ENCODE data around the gene SWAP70. TPM values are rescaled to one million over a fixed set of nuclear protein-coding genes. Genes with fewer than 3 reads are reported as not detected.

Gene SWAP70
- total RNA-seq, 2 experiments from 2014 or later = 8.9 to 9.6 TPM

DNA sequence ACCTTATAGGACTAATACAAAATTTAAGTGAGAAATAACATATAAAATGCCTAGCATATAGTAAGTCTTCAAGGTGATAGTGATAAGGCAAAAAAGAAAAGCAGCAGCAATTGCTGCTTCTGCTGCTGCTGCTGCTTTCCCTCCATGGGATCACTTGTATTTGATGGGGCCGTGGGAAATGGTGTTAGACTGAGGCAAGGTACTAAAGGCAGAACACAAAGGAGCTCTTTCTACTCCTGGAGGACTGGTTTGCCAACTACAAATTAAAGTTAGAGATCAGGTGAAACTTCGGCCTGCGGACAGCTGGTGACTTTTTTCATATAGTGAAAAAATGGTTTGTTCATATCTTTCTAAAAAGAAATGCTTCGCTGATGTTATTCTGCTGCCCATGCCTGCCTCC is 46.3 kb downstream of the SWAP70 start:
- no peak overlapping the region for H3K4me3 Mint-ChIP-seq
- TF ChIP-seq, protein P1, sequence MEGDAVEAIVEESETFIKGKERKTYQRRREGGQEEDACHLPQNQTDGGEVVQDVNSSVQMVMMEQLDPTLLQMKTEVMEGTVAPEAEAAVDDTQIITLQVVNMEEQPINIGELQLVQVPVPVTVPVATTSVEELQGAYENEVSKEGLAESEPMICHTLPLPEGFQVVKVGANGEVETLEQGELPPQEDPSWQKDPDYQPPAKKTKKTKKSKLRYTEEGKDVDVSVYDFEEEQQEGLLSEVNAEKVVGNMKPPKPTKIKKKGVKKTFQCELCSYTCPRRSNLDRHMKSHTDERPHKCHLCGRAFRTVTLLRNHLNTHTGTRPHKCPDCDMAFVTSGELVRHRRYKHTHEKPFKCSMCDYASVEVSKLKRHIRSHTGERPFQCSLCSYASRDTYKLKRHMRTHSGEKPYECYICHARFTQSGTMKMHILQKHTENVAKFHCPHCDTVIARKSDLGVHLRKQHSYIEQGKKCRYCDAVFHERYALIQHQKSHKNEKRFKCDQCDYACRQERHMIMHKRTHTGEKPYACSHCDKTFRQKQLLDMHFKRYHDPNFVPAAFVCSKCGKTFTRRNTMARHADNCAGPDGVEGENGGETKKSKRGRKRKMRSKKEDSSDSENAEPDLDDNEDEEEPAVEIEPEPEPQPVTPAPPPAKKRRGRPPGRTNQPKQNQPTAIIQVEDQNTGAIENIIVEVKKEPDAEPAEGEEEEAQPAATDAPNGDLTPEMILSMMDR (IDR thresholded peaks at IDR 0.05) = no peak
- ATAC-seq (no peak), DNase-seq (no peak)
- POLR2A ChIA-PET = no interaction called here
- H3K36me3 Mint-ChIP-seq (ENCODE audit: low read depth) = peaks cover 3% of the 10 kb centered on the region
- no peak overlapping the region for H3K27ac Mint-ChIP-seq
- H3K4me1 Mint-ChIP-seq (ENCODE audit: low read depth) = peaks cover 2% of the 10 kb centered on the region
- intact Hi-C loops (cut with micrococcal nuclease) = no loop called here
- CTCF ChIA-PET = interaction anchor here (0.6 kb wide), 1 partner anchor 38 kb away, joined by 3 read pairs; no protein-coding TSS in a partner anchor
- H3K9me3 Mint-ChIP-seq = no peaks in the 10 kb centered on the region
- H3K27me3 Mint-ChIP-seq = peaks cover 2% of the 10 kb centered on the region

DNA sequence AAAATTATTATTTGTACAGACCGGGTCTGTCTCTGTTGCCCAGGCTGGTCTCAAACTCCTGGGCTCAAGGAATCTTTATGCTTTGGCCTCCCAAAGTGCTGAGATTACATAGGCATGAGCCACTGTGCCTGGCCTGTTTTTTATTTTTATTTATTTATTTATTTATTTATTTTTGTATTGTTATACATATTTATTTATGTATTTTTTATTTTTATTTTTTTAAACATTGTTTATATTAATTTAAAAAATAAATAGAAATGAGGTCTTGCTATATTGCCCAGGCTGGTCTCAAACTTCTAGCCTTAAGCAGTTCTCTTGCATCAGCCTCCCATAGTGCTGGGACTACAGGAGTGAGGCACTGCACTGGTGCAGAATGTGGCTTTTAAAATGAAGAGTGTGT is 47.0 kb downstream of the SWAP70 start:
- Mint-ChIP-seq H3K4me3 (no peak overlapping the region), H3K4me1 (ENCODE audit: low read depth) (peaks cover 2% of the 10 kb centered on the region), H3K27ac (no peak overlapping the region), H3K36me3 (ENCODE audit: low read depth) (peaks cover 10% of the 10 kb centered on the region), H3K27me3 (peaks cover 2% of the 10 kb centered on the region), H3K9me3 (peaks cover 4% of the 10 kb centered on the region)
- no peak for ATAC-seq
- ChIA-PET CTCF (interaction anchor here (0.6 kb wide), 1 partner anchor 38 kb away, joined by 3 read pairs; no protein-coding TSS in a partner anchor), POLR2A (no interaction called here)
- intact Hi-C loops (cut with micrococcal nuclease) = no loop called here
- no peak for DNase-seq
- TF ChIP-seq, protein P1 (IDR thresholded peaks at IDR 0.05) = no peak

DNA sequence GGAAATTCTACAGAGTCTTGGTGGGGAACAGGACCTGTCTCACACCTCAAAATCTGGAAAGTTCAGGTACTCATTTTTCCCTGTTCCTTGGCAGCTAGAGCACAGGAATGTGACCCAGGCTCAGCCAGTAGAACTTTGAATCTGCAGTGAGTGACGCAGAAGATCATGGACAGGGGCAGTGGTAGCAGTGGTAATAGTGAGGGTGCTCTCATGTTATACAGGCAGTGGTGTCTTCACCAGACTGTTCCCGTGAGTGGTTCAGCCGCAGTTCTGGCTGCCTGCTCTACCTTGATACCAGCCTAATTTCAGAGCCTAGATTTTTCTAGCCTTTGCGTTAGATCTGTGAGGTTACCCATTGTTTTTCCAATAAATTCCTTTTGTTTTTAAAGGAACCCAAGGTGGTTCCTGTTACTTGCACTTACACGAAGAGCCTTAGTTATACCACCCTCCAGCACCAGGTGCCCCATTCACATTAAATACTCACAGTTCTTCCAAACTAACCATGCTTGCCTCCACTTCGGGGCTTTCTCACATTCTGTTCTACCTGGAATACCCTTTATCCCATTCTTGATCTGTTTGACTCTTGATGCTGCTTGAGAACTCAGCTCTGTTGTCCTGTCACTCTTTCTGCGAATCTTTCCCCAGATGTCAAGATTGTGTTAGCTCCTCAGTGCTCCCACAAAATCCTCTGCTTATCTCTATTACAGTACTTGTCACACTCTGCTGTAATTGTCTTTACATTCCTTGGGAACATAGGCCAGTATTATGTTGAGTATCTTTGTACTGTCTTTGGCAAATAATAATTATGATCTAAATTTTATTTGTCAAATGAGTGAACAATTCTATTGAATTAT is 47.8 kb downstream of the SWAP70 start:
- Mint-ChIP-seq H3K4me1 (ENCODE audit: low read depth) (peaks cover 9% of the 10 kb centered on the region), H3K4me3 (no peak overlapping the region), H3K27me3 (peaks cover 2% of the 10 kb centered on the region), H3K27ac (no peak overlapping the region), H3K9me3 (peaks cover 7% of the 10 kb centered on the region), H3K36me3 (ENCODE audit: low read depth) (peaks cover 13% of the 10 kb centered on the region)
- TF ChIP-seq, protein P1 (IDR thresholded peaks at IDR 0.05) = no peak
- DNase-seq = no peak
- ChIA-PET POLR2A (no interaction called here), CTCF (no interaction called here)
- intact Hi-C loops (cut with micrococcal nuclease) = no loop called here
- no peak for ATAC-seq

GRCh38 chr11:9714272-9714940 is 50.5 kb downstream of the SWAP70 start:
- Mint-ChIP-seq H3K4me3 (no peak overlapping the region), H3K27me3 (peaks cover 2% of the 10 kb centered on the region)
- ATAC-seq = no peak

More at GRCh38 chr11:9714272-9714940, 50.5 kb downstream of the SWAP70 start:
- no peak overlapping the region for H3K27ac Mint-ChIP-seq
- DNase-seq = no peak
- TF ChIP-seq, protein P1 (IDR thresholded peaks at IDR 0.05) = no peak
- peaks cover 7% of the 10 kb centered on the region for H3K9me3 Mint-ChIP-seq
- POLR2A ChIA-PET = no interaction called here
- peaks cover 16% of the 10 kb centered on the region for H3K4me1 Mint-ChIP-seq (ENCODE audit: low read depth)
- intact Hi-C loops (cut with micrococcal nuclease) = no loop called here
- H3K36me3 Mint-ChIP-seq (ENCODE audit: low read depth) = peaks cover 13% of the 10 kb centered on the region
- CTCF ChIA-PET = no interaction called here

Data from activated CD8-positive, alpha-beta T cell treated with anti-CD3 and anti-CD28 coated beads for 36 hours (primary cell).